Measurements from ENCODE around the gene ALDH1L1.

The ALDH1L1 gene

GRCh38 chr3:126187920-126188319, 7.5 kb upstream of the ALDH1L1 start:
- Histone ChIP-seq H3K4me3 (ENCODE audit: low read depth, low read length) (no peak overlapping the region), H3K9me3 (ENCODE audit: control insufficient read depth, insufficient read depth, low read length) (no peaks in the 10 kb centered on the region), H3K9ac (ENCODE audit: low read depth, low read length) (no peak overlapping the region), H3K36me3 (ENCODE audit: control insufficient read depth, insufficient read depth, low read length) (no peaks in the 10 kb centered on the region), H3K4me1 (ENCODE audit: control insufficient read depth, insufficient read depth, low read length) (no peaks in the 10 kb centered on the region), H3K27me3 (ENCODE audit: control insufficient read depth, insufficient read depth, low read length) (peaks cover 13% of the 10 kb centered on the region)

DNA sequence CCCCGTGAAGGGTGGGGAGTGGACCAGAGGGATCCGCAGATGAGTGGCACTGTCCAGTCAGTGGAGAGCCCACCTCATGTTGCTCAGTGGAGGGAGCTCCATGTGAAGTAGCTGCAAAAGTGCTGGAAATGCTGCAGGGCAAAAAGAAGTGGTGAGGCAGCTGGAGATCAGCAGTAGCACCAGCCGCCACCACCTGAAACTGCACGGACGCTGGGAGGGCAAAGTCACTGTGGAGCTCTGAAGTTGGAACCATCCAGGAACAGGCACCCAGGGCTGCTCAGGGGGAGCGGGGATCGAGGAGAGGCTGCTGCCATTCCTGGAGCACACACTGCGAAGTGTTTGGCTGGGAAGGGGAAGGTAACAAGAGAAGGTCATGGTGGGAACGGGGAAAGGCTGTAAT, 6.4 kb upstream of the ALDH1L1 start:
- Histone ChIP-seq H3K27me3 (ENCODE audit: control insufficient read depth, insufficient read depth, low read length) (peaks cover 25% of the 10 kb centered on the region), H3K9ac (ENCODE audit: low read depth, low read length) (no peak overlapping the region), H3K36me3 (ENCODE audit: control insufficient read depth, insufficient read depth, low read length) (no peaks in the 10 kb centered on the region), H3K4me1 (ENCODE audit: control insufficient read depth, insufficient read depth, low read length) (no peaks in the 10 kb centered on the region), H3K4me3 (ENCODE audit: low read depth, low read length) (no peak overlapping the region), H3K9me3 (ENCODE audit: control insufficient read depth, insufficient read depth, low read length) (no peaks in the 10 kb centered on the region)

DNA sequence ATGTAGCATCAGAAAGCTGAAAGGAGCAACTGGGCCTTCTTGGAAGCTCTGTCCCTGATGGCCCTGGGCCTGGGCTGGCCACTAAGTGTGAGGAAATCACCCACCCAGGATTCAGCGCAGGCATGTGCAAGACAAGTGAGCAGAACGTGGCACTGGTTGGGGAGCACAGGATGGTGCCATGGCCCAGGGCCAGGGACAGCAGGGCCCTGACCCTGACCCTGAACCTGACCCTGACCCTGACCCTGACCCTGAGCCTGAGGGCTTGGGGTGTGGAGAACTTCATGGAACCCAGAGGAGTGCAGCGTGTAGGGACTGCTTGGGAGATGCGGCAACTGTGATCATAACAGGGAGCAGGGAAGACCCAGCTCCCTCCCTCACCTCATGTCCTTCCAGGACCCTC, 5.9 kb upstream of the ALDH1L1 start:
- Histone ChIP-seq H3K36me3 (ENCODE audit: control insufficient read depth, insufficient read depth, low read length) (no peaks in the 10 kb centered on the region), H3K4me3 (ENCODE audit: low read depth, low read length) (no peak overlapping the region), H3K9me3 (ENCODE audit: control insufficient read depth, insufficient read depth, low read length) (no peaks in the 10 kb centered on the region), H3K9ac (ENCODE audit: low read depth, low read length) (no peak overlapping the region), H3K27me3 (ENCODE audit: control insufficient read depth, insufficient read depth, low read length) (peaks cover 30% of the 10 kb centered on the region), H3K4me1 (ENCODE audit: control insufficient read depth, insufficient read depth, low read length) (no peaks in the 10 kb centered on the region)

- H3K27me3 ChIP-seq (ENCODE audit: control insufficient read depth, insufficient read depth, low read length) = peaks cover 39% of the 10 kb centered on the region
Measured at GRCh38 chr3:126184465-126185000, 4.1 kb upstream of the ALDH1L1 start.

DNA sequence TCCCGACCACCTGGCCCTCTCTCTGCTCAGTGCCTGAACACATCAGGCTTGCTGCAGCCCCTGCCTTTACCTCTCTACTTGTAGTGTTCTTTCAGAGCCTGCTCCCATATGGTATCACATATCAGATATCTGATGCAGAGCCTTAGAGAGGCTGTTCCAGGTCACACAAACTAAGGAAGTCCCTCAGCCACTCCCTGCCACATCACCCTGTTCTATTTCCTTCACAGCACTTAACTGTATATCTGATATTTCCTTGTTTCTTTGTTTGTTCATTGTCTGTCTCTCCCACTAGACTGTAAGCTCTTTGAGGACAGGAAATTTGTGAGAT, 976 bp upstream of the ALDH1L1 start:
- Histone ChIP-seq H3K9me3 (ENCODE audit: control insufficient read depth, insufficient read depth, low read length) (no peaks in the 10 kb centered on the region), H3K27me3 (ENCODE audit: control insufficient read depth, insufficient read depth, low read length) (peaks cover 43% of the 10 kb centered on the region), H3K4me3 (ENCODE audit: low read depth, low read length) (peak overlapping the region; percentile 68), H3K4me1 (ENCODE audit: control insufficient read depth, insufficient read depth, low read length) (peaks cover 2% of the 10 kb centered on the region), H3K9ac (ENCODE audit: low read depth, low read length) (no peak overlapping the region), H3K36me3 (ENCODE audit: control insufficient read depth, insufficient read depth, low read length) (no peaks in the 10 kb centered on the region)

More at GRCh38 chr3:126184465-126185000, 4.1 kb upstream of the ALDH1L1 start:
- no peaks in the 10 kb centered on the region for H3K36me3 ChIP-seq (ENCODE audit: control insufficient read depth, insufficient read depth, low read length)
- no peak overlapping the region for H3K4me3 ChIP-seq (ENCODE audit: low read depth, low read length)
- H3K9ac ChIP-seq (ENCODE audit: low read depth, low read length) = no peak overlapping the region
- H3K9me3 ChIP-seq (ENCODE audit: control insufficient read depth, insufficient read depth, low read length) = no peaks in the 10 kb centered on the region
- H3K4me1 ChIP-seq (ENCODE audit: control insufficient read depth, insufficient read depth, low read length) = peaks cover under 1% of the 10 kb centered on the region

DNA sequence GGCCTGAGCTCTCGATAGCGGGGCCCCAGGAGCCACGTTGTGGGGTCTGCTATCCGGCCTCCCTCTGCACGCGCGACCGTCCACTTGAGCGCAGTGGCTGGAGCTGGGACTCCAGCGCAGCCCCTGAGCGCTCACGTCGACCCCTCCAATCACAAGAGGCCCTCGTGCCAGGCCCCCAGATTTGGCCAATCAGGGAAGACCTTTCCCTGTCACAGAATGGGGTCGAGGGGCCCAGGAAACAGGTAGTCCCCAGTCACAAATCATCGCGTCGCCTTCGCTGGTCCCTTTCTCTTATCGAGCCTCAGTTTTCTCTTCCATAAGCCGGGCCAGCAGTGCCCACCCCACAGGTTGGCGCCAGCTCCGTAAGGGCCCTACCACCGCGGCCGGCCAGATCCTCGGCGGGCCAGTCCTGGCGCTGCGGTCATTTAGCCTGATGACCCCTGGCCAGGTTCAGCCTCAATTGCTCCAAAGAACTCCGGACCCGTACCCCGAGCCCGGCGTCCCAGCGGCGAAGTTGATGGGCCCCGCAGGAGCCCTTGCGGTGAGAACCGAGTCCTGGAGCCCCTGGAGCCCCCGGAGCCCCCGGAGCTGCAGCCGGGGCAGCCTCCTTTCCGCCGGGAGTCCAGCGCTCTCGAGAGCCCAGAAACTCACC, 435 bp downstream of the ALDH1L1 start:
- peaks cover 43% of the 10 kb centered on the region for H3K27me3 ChIP-seq (ENCODE audit: control insufficient read depth, insufficient read depth, low read length)
- no peak overlapping the region for H3K9ac ChIP-seq (ENCODE audit: low read depth, low read length)
- no peaks in the 10 kb centered on the region for H3K36me3 ChIP-seq (ENCODE audit: control insufficient read depth, insufficient read depth, low read length)
- no peaks in the 10 kb centered on the region for H3K9me3 ChIP-seq (ENCODE audit: control insufficient read depth, insufficient read depth, low read length)
- H3K4me1 ChIP-seq (ENCODE audit: control insufficient read depth, insufficient read depth, low read length) = peaks cover 2% of the 10 kb centered on the region
- H3K4me3 ChIP-seq (ENCODE audit: low read depth, low read length) = peak overlapping the region; percentile 68

- Histone ChIP-seq H3K4me3 (ENCODE audit: low read depth, low read length) (no peak overlapping the region), H3K27me3 (ENCODE audit: control insufficient read depth, insufficient read depth, low read length) (no peaks in the 10 kb centered on the region), H3K9me3 (ENCODE audit: control insufficient read depth, insufficient read depth, low read length) (no peaks in the 10 kb centered on the region), H3K4me1 (ENCODE audit: control insufficient read depth, insufficient read depth, low read length) (no peaks in the 10 kb centered on the region), H3K9ac (ENCODE audit: low read depth, low read length) (no peak overlapping the region), H3K36me3 (ENCODE audit: control insufficient read depth, insufficient read depth, low read length) (no peaks in the 10 kb centered on the region)
Measured at GRCh38 chr3:126170073-126170777, 10.2 kb downstream of the ALDH1L1 start.

- Histone ChIP-seq H3K27me3 (ENCODE audit: control insufficient read depth, insufficient read depth, low read length) (no peaks in the 10 kb centered on the region), H3K9me3 (ENCODE audit: control insufficient read depth, insufficient read depth, low read length) (no peaks in the 10 kb centered on the region), H3K4me3 (ENCODE audit: low read depth, low read length) (no peak overlapping the region), H3K36me3 (ENCODE audit: control insufficient read depth, insufficient read depth, low read length) (no peaks in the 10 kb centered on the region), H3K9ac (ENCODE audit: low read depth, low read length) (no peak overlapping the region), H3K4me1 (ENCODE audit: control insufficient read depth, insufficient read depth, low read length) (no peaks in the 10 kb centered on the region)
Measured at GRCh38 chr3:126167566-126167965, 12.8 kb downstream of the ALDH1L1 start.

DNA sequence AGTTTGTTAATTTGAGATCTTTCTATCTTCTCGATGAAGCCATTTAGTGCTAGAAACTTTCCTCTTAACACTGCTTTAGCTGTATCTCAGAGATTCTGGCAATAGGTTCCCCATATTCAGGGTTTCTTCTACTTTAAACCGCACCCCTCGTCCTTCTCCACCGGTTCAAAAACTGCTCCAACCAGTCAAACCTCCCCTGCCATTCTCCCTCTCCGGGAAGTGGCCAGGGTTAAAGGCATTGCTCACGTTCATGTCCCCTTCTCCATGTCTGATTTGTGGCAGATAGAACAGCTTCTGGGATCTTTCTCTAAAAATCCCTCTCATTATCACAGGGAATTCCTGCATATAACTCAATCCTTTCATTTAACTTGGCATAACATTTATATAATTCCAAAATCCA, 14.4 kb downstream of the ALDH1L1 start:
- Histone ChIP-seq H3K27me3 (ENCODE audit: control insufficient read depth, insufficient read depth, low read length) (no peaks in the 10 kb centered on the region), H3K4me3 (ENCODE audit: low read depth, low read length) (no peak overlapping the region)

DNA sequence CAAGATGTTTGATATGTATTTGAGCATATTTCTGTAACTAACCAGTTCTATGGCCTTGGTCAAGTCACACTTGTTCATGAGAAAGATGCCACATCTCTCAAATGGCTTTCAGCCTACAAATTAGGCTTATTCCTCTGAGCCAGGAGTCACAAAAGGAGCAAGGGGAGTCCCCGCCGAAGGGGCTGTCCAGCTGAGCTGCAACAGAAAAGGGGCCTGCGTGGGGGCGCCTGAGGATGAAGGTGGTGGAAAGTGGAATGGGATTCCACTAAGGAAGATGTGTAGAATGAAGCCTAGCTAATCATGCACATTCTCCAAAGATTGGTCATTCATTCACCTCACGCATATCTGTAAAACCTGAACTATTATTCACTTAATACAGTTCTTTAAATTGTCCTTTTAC, 19.1 kb downstream of the ALDH1L1 start:
- Histone ChIP-seq H3K9ac (ENCODE audit: low read depth, low read length) (no peak overlapping the region), H3K36me3 (ENCODE audit: control insufficient read depth, insufficient read depth, low read length) (no peaks in the 10 kb centered on the region), H3K9me3 (ENCODE audit: control insufficient read depth, insufficient read depth, low read length) (no peaks in the 10 kb centered on the region), H3K27me3 (ENCODE audit: control insufficient read depth, insufficient read depth, low read length) (no peaks in the 10 kb centered on the region), H3K4me3 (ENCODE audit: low read depth, low read length) (no peak overlapping the region), H3K4me1 (ENCODE audit: control insufficient read depth, insufficient read depth, low read length) (no peaks in the 10 kb centered on the region)

More for the DNA sequence above, 14.4 kb downstream of the ALDH1L1 start:
- H3K36me3 ChIP-seq (ENCODE audit: control insufficient read depth, insufficient read depth, low read length) = no peaks in the 10 kb centered on the region
- H3K9me3 ChIP-seq (ENCODE audit: control insufficient read depth, insufficient read depth, low read length) = no peaks in the 10 kb centered on the region
- no peak overlapping the region for H3K9ac ChIP-seq (ENCODE audit: low read depth, low read length)
- H3K4me1 ChIP-seq (ENCODE audit: control insufficient read depth, insufficient read depth, low read length) = no peaks in the 10 kb centered on the region

DNA sequence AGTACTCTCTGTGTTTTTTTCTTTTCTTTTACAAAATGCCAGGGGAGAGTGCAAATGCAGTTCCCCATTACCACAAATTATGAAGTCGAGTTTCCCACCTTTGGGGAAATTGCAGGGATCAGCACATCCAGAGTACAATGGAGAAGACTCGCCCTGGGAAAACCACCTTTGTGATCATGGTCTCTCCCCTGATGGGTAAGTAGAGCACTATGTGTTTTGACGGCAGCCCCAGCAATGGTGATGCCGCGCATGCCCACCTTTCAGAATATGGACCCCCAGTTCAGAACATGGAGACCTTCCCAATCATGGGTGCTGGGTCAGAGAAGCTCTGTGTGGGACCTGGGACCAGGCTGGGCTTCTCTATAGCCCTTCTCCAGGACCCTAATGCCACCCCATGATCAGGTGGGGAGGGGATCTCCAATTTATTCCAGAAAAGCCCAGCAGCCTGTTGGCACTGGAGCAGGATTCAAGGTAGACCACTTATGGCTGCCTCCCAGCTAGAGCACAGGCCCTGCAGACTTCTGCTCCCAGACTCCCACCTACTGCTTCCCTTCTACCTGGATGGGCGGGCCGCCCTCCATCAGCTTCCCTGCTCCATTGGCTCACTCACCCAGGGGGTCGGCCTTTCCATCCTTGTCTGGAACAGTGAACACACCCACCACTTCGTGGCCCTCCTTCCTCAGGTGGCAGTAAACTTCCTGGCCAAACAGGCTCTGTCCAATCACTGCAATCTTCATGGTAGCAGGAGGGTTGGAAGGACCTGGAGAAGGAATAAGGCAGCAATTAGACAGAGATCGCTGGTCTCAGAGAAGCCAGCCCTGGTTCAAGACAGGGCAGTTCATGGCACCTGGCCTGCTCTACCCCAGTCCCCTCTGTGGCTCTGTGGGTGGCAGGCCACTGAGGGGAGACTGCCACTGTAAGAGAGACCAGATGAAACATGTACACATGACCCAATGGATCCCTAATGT, 19.9 kb downstream of the ALDH1L1 start:
- Histone ChIP-seq H3K9me3 (ENCODE audit: control insufficient read depth, insufficient read depth, low read length) (no peaks in the 10 kb centered on the region), H3K4me1 (ENCODE audit: control insufficient read depth, insufficient read depth, low read length) (no peaks in the 10 kb centered on the region), H3K9ac (ENCODE audit: low read depth, low read length) (no peak overlapping the region), H3K4me3 (ENCODE audit: low read depth, low read length) (no peak overlapping the region), H3K36me3 (ENCODE audit: control insufficient read depth, insufficient read depth, low read length) (no peaks in the 10 kb centered on the region), H3K27me3 (ENCODE audit: control insufficient read depth, insufficient read depth, low read length) (no peaks in the 10 kb centered on the region)

Data from iPS-15b (cell line).